Lung microvascular endothelial cell (primary cell): ENCODE results near the gene FLAD1. TPM values are rescaled to one million over a fixed set of nuclear protein-coding genes. Genes with fewer than 3 reads are reported as not detected.

Source experiments
- DNase-seq, 2 donors: peaks; one replicate each; pipeline versions ENCODE4 v3.0.0 to v3.0.0-alpha.2; 2010; ENCODE audit warnings: low read depth in 2 of 2
- total RNA-seq: library from RNA; depleted of rRNA; stranded (reverse); fragments of >200 nt; gene quantifications from 2 replicates; pipeline ENCODE4 v1.2.1, GENCODE V29; 2014

FLAD1 gene
- 18.3 and 24.2 TPM in 2 replicates for total RNA-seq

GRCh38 chr1:154982897-154983648, at the start of gene FLAD1:
FLAD1 (plus strand) TSS chr1:154983344; CDS start chr1:154983695, 351 bp downstream.
- DNase-seq = peak; percentile 100

- DNase-seq = no peak
Measured at GRCh38 chr1:154934358-154934948, 48.7 kb upstream of the FLAD1 start.

GRCh38 chr1:154935749-154936554, 47.2 kb upstream of the FLAD1 start:
- DNase-seq = no peak

- DNase-seq = peak; percentile 97
Measured at GRCh38 chr1:154936555-154937084, 46.5 kb upstream of the FLAD1 start, which contains the start of gene PMVK. PMVK (minus strand) TSS chr1:154936719; CDS start chr1:154936685, 34 bp downstream.

GRCh38 chr1:154937085-154937987, 45.8 kb upstream of the FLAD1 start:
- DNase-seq = peak; percentile 97

GRCh38 chr1:154937988-154938386, 45.2 kb upstream of the FLAD1 start:
- no peak for DNase-seq

GRCh38 chr1:154938604-154939399, 44.3 kb upstream of the FLAD1 start:
- no peak for DNase-seq

- DNase-seq = no peak
Measured at GRCh38 chr1:154940213-154940560, 43.0 kb upstream of the FLAD1 start.

- no peak for DNase-seq
Measured at GRCh38 chr1:154940651-154941194, 42.4 kb upstream of the FLAD1 start.

- peak in 1 of 2 donors; percentile 56 for DNase-seq
Measured at GRCh38 chr1:154941333-154942013, 41.7 kb upstream of the FLAD1 start.

GRCh38 chr1:154943649-154944400, 39.3 kb upstream of the FLAD1 start:
- DNase-seq = peak; percentile 41 to 61

- DNase-seq = no peak
Measured at GRCh38 chr1:154944401-154945159, 38.6 kb upstream of the FLAD1 start.

- DNase-seq = no peak
Measured at GRCh38 chr1:154945160-154945961, 37.8 kb upstream of the FLAD1 start.

- no peak for DNase-seq
Measured at GRCh38 chr1:154945962-154946850, 36.9 kb upstream of the FLAD1 start.

- no peak for DNase-seq
Measured at GRCh38 chr1:154948079-154948478, 35.1 kb upstream of the FLAD1 start.
